HG03280 (cell line): ENCODE results near the gene ZFAND6.
A peak's percentile ranks its signal among the peaks of the same experiment; 100 is the strongest.

Experiments used
- ATAC-seq: cut with Tn5 transposase; IDR thresholded peaks from one replicate; pipeline ENCODE4 v1.9.1; 2021; ENCODE audit warnings: mild to moderate bottlenecking, moderate library complexity; ENCODE audit not compliant: unreplicated experiment

The ZFAND6 gene

GRCh38 chr15:80163897-80164296, 104.4 kb downstream of the ZFAND6 start:
- ATAC-seq, result no peak

- no peak for ATAC-seq
Measured at GRCh38 chr15:80167936-80168335, 108.5 kb downstream of the ZFAND6 start.

GRCh38 chr15:80168421-80168820, 108.9 kb downstream of the ZFAND6 start:
- no peak for ATAC-seq

- no peak for ATAC-seq
Measured at GRCh38 chr15:80169768-80170357, 110.4 kb downstream of the ZFAND6 start.

GRCh38 chr15:80170596-80170995, 111.1 kb downstream of the ZFAND6 start:
- ATAC-seq, result no peak

GRCh38 chr15:80171787-80172186, 112.3 kb downstream of the ZFAND6 start:
- ATAC-seq, result no peak

- ATAC-seq, result no peak
Measured at GRCh38 chr15:80172401-80172800, 112.9 kb downstream of the ZFAND6 start.

- ATAC-seq, result peak; percentile 60
Measured at GRCh38 chr15:80173022-80173759, 113.7 kb downstream of the ZFAND6 start.

GRCh38 chr15:80174017-80174746, 114.7 kb downstream of the ZFAND6 start:
- no peak for ATAC-seq

GRCh38 chr15:80175436-80175835, 116.0 kb downstream of the ZFAND6 start:
- ATAC-seq, result no peak

- ATAC-seq, result no peak
Measured at GRCh38 chr15:80176443-80176842, 117.0 kb downstream of the ZFAND6 start.

- no peak for ATAC-seq
Measured at GRCh38 chr15:80177156-80177555, 117.7 kb downstream of the ZFAND6 start.

GRCh38 chr15:80179025-80179759, 119.7 kb downstream of the ZFAND6 start:
- ATAC-seq, result no peak

- no peak for ATAC-seq
Measured at GRCh38 chr15:80179935-80180334, 120.5 kb downstream of the ZFAND6 start.

GRCh38 chr15:80180468-80180867, 121.0 kb downstream of the ZFAND6 start:
- ATAC-seq, result no peak

GRCh38 chr15:80180986-80181385, 121.5 kb downstream of the ZFAND6 start:
- no peak for ATAC-seq

GRCh38 chr15:80182611-80183261, 123.3 kb downstream of the ZFAND6 start:
- no peak for ATAC-seq

- no peak for ATAC-seq
Measured at GRCh38 chr15:80183306-80183705, 123.8 kb downstream of the ZFAND6 start.

- ATAC-seq, result no peak
Measured at GRCh38 chr15:80183886-80184285, 124.4 kb downstream of the ZFAND6 start.

- no peak for ATAC-seq
Measured at GRCh38 chr15:80184554-80184953, 125.1 kb downstream of the ZFAND6 start.

- ATAC-seq, result no peak
Measured at GRCh38 chr15:80185152-80185551, 125.7 kb downstream of the ZFAND6 start.
